ENCODE results near the gene ADGRV1.

Gene ADGRV1

GRCh38 chr5:90555666-90556065 lies 2.9 kb upstream of the ADGRV1 start:
- no peak for DNase-seq (ENCODE audit: low read depth)
- TF ChIP-seq MYC (IDR thresholded peaks at IDR 0.05; ENCODE audit: low read depth, low read length): no peak
- TF ChIP-seq, protein P1, sequence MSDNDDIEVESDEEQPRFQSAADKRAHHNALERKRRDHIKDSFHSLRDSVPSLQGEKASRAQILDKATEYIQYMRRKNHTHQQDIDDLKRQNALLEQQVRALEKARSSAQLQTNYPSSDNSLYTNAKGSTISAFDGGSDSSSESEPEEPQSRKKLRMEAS (IDR thresholded peaks at IDR 0.05; ENCODE audit: low read depth, low read length): no peak
- no peak for TF ChIP-seq POLR2A (IDR thresholded peaks at IDR 0.05; ENCODE audit: extremely low read depth, insufficient read length)
- no peak overlapping the region for H3K4me3 ChIP-seq (ENCODE audit: low read depth, low read length)

GRCh38 chr5:90557391-90557790 lies 1.2 kb upstream of the ADGRV1 start:
- no peak for DNase-seq (ENCODE audit: low read depth)
- TF ChIP-seq, protein P1 (IDR thresholded peaks at IDR 0.05; ENCODE audit: low read depth, low read length): no peak
- TF ChIP-seq, protein P2, sequence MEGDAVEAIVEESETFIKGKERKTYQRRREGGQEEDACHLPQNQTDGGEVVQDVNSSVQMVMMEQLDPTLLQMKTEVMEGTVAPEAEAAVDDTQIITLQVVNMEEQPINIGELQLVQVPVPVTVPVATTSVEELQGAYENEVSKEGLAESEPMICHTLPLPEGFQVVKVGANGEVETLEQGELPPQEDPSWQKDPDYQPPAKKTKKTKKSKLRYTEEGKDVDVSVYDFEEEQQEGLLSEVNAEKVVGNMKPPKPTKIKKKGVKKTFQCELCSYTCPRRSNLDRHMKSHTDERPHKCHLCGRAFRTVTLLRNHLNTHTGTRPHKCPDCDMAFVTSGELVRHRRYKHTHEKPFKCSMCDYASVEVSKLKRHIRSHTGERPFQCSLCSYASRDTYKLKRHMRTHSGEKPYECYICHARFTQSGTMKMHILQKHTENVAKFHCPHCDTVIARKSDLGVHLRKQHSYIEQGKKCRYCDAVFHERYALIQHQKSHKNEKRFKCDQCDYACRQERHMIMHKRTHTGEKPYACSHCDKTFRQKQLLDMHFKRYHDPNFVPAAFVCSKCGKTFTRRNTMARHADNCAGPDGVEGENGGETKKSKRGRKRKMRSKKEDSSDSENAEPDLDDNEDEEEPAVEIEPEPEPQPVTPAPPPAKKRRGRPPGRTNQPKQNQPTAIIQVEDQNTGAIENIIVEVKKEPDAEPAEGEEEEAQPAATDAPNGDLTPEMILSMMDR (IDR thresholded peaks at IDR 0.05; ENCODE audit: low read depth, low read length): no peak
- no peak for TF ChIP-seq POLR2A (IDR thresholded peaks at IDR 0.05; ENCODE audit: extremely low read depth, insufficient read length)
- TF ChIP-seq MYC (IDR thresholded peaks at IDR 0.05; ENCODE audit: low read depth, low read length): no peak
- no peak overlapping the region for H3K4me3 ChIP-seq (ENCODE audit: low read depth, low read length)

DNA sequence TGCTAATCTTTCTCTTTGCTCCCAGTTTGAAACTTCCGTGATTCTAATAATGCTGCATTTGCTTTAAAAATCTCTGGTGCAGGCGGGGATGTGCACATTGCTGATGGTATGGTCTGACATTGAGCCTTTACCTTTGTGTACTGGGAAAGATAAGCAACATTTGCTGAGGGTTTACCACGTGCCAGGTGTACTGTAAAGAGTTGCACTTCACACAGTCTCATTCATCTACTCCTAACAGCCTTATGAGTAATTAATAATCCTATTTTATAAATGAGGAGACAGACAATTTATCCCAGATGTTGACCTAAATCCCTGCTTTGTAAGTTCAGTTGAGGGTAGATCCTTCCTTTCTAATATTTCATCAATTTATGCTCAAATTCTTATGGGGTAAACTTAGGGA lies 726 bp upstream of the ADGRV1 start:
- no peak for DNase-seq (ENCODE audit: low read depth)
- TF ChIP-seq POLR2A (IDR thresholded peaks at IDR 0.05; ENCODE audit: extremely low read depth, insufficient read length) (no peak), MYC (IDR thresholded peaks at IDR 0.05; ENCODE audit: low read depth, low read length) (no peak)
- TF ChIP-seq, protein P1 (IDR thresholded peaks at IDR 0.05; ENCODE audit: low read depth, low read length): no peak
- TF ChIP-seq, protein P2 (IDR thresholded peaks at IDR 0.05; ENCODE audit: low read depth, low read length): no peak
- H3K4me3 ChIP-seq (ENCODE audit: low read depth, low read length): no peak overlapping the region

DNA sequence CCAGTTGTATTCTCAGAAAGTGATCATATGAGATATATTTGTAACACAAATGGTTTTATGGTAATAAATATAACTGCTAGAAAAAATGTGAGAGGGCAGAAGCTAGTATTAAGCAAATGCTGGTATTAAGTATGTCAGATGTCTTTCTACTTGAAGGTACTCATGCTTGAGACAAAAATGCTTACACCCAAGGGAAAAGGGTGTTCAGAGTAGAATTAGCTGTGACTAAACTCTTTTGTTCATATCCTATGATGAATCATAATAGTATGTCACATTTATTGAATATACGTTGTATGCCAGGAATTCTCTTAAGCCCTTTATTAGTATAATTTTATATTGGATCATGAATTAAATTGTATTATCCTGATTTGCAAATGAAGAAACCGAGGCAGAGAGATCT lies 2.2 kb downstream of the ADGRV1 start:
- TF ChIP-seq, protein P1 (IDR thresholded peaks at IDR 0.05; ENCODE audit: low read depth, low read length): no peak
- no peak for TF ChIP-seq MYC (IDR thresholded peaks at IDR 0.05; ENCODE audit: low read depth, low read length)
- no peak for TF ChIP-seq POLR2A (IDR thresholded peaks at IDR 0.05; ENCODE audit: extremely low read depth, insufficient read length)
- TF ChIP-seq, protein P2 (IDR thresholded peaks at IDR 0.05; ENCODE audit: low read depth, low read length): no peak
- no peak for DNase-seq (ENCODE audit: low read depth)
- H3K4me3 ChIP-seq (ENCODE audit: low read depth, low read length): no peak overlapping the region

DNA sequence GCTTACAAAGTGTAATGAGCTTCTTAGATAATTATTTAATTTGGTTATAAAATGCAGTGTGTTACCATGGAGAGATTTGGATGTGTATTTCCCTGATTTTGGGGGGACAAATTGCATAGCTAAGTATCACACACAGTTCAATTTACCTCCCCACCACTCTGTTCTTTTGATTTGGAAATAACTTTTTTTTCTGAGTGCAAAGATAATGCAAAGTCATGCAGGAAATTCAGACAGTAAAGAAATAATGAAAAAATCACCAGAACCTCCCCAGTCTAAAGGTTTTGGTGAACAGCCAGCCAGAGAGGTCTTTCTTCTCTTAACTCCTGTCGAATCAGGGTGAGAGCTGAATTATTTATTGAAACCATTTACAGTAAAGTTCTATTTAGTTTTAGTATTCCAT lies 3.2 kb downstream of the ADGRV1 start:
- TF ChIP-seq MYC (IDR thresholded peaks at IDR 0.05; ENCODE audit: low read depth, low read length) (no peak), POLR2A (IDR thresholded peaks at IDR 0.05; ENCODE audit: extremely low read depth, insufficient read length) (no peak)
- TF ChIP-seq, protein P2 (IDR thresholded peaks at IDR 0.05; ENCODE audit: low read depth, low read length): no peak
- TF ChIP-seq, protein P1 (IDR thresholded peaks at IDR 0.05; ENCODE audit: low read depth, low read length): no peak
- DNase-seq (ENCODE audit: low read depth): no peak
- no peak overlapping the region for H3K4me3 ChIP-seq (ENCODE audit: low read depth, low read length)

DNA sequence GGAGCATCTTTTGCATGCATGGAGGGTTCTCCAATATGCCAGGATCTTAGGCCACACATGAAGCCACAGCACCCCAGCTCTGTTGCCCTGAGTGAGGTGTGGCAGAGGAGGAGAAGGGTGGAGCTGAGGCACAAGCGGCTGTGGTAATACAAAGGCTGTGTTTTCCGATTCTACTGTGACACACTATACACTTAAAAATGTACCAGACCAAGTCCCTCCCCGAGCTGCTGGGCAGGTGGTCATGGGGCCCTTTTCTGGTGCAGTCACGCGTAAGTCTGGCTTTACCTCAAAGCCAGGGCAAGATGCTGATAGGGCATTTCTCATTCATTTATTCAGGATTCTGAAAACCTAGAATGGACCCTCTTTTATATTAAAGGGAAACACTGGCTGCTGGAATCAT lies 3.7 kb downstream of the ADGRV1 start:
- no peak for DNase-seq (ENCODE audit: low read depth)

More for the DNA sequence above, 3.7 kb downstream of the ADGRV1 start:
- TF ChIP-seq POLR2A (IDR thresholded peaks at IDR 0.05; ENCODE audit: extremely low read depth, insufficient read length): no peak
- TF ChIP-seq MYC (IDR thresholded peaks at IDR 0.05; ENCODE audit: low read depth, low read length): no peak
- TF ChIP-seq, protein P2 (IDR thresholded peaks at IDR 0.05; ENCODE audit: low read depth, low read length): no peak
- TF ChIP-seq, protein P1 (IDR thresholded peaks at IDR 0.05; ENCODE audit: low read depth, low read length): no peak
- H3K4me3 ChIP-seq (ENCODE audit: low read depth, low read length): no peak overlapping the region

Data from NB4 (cell line).